ENCODE results near the gene NUDC. TPM values are rescaled to one million over a fixed set of nuclear protein-coding genes. Genes with fewer than 3 reads are reported as not detected.

Gene NUDC
- total and polyA plus RNA-seq, 2 of the 13 experiments (the other 11 are each of a cell fraction or from before 2014, with no cell fraction given), result 34.7 to 104 TPM

DNA sequence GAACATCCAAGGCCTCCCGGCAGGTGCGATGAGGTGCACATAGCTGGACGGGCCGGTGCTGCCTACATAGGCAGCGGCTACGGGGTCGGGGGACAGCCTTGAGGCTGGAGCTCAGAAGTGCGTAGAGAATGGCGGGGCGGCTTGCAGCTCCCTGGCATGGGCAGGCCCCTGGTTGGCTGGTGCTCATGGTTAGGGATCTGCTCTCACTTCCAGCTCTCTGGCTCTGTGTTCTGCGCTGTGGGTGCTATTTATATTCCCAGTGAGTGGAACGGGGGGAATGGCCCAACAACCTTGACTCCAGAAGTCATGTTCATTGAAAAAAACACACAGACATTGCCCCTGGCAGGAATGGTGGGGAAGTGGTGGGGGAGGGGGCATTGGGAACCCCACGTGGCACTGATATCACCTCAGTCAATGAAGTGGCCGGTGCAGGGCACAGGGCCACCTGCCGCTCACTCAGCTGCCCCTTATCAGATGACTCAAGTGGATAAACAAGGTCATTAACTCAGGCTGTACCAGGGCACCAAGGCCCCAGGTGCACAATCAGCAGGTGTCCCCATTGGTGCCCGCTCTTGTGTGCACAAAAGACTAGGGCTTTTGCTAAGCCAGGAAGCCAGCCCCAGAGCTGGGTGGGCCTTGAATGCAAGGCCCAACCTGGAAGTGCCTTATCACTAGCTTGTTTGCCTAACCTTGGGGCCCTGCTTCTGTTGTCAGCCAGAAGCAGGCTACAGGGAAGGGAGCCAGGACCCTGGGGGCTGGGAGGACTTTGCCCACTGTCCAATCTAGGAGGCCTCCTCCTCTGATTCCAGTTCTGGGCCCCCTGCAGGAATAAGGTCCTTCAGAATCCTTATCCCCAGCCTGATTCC is 7.6 kb upstream of the NUDC start, which contains the start of gene NR0B2 (continued):
- TF ChIP-seq, protein P1, sequence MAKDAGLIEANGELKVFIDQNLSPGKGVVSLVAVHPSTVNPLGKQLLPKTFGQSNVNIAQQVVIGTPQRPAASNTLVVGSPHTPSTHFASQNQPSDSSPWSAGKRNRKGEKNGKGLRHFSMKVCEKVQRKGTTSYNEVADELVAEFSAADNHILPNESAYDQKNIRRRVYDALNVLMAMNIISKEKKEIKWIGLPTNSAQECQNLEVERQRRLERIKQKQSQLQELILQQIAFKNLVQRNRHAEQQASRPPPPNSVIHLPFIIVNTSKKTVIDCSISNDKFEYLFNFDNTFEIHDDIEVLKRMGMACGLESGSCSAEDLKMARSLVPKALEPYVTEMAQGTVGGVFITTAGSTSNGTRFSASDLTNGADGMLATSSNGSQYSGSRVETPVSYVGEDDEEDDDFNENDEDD (CRISPR knock-in tag; IDR thresholded peaks at IDR 0.05; ENCODE audit: borderline replicate concordance), result peak; percentile 56; the same call in 1 of the 2 replicates
- TF ChIP-seq, protein P2, sequence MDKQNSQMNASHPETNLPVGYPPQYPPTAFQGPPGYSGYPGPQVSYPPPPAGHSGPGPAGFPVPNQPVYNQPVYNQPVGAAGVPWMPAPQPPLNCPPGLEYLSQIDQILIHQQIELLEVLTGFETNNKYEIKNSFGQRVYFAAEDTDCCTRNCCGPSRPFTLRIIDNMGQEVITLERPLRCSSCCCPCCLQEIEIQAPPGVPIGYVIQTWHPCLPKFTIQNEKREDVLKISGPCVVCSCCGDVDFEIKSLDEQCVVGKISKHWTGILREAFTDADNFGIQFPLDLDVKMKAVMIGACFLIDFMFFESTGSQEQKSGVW (CRISPR knock-in tag; IDR thresholded peaks at IDR 0.05; ENCODE audit: borderline replicate concordance), result peak; percentile 80; the same call in 1 of the 2 replicates
- TF ChIP-seq ATF7 (IDR thresholded peaks at IDR 0.05) (no peak), ATF7 (CRISPR knock-in tag; IDR thresholded peaks at IDR 0.05) (peak; percentile 97), FOXO1 (CRISPR knock-in tag; IDR thresholded peaks at IDR 0.05) (peak; percentile 99), ZNF607 (CRISPR knock-in tag; IDR thresholded peaks at IDR 0.05; ENCODE audit: borderline replicate concordance) (peak; percentile 83; the same call in 1 of the 2 replicates), ZNF335 (CRISPR knock-in tag; IDR thresholded peaks at IDR 0.05) (peak; percentile 97), ZNF614 (CRISPR knock-in tag; IDR thresholded peaks at IDR 0.05; ENCODE audit: borderline replicate concordance) (peak; percentile 88), KDM1A (CRISPR knock-in tag; IDR thresholded peaks at IDR 0.05) (peak; percentile 50; the same call in 1 of the 2 replicates), ZNF331 (CRISPR knock-in tag; IDR thresholded peaks at IDR 0.05) (peak; percentile 89), ONECUT2 (CRISPR knock-in tag; IDR thresholded peaks at IDR 0.05) (peak; percentile 64), ZNF878 (CRISPR knock-in tag; IDR thresholded peaks at IDR 0.05) (peak; percentile 99), NCOA2 (CRISPR knock-in tag; IDR thresholded peaks at IDR 0.05) (peak; percentile 99), SIX4 (CRISPR knock-in tag; IDR thresholded peaks at IDR 0.05) (no peak; the same call in none of the 2 replicates), TAF1 (CRISPR knock-in tag; IDR thresholded peaks at IDR 0.05) (peak; percentile 96), CC2D1A (CRISPR knock-in tag; IDR thresholded peaks at IDR 0.05) (no peak; the same call in 1 of the 2 replicates), HMGA1 (CRISPR knock-in tag; conservative IDR thresholded peaks at IDR 0.05) (no peak), NRL (CRISPR knock-in tag; IDR thresholded peaks at IDR 0.05; ENCODE audit: borderline replicate concordance) (peak; percentile 47; the same call in 1 of the 2 replicates)
- TF ChIP-seq, protein P3, sequence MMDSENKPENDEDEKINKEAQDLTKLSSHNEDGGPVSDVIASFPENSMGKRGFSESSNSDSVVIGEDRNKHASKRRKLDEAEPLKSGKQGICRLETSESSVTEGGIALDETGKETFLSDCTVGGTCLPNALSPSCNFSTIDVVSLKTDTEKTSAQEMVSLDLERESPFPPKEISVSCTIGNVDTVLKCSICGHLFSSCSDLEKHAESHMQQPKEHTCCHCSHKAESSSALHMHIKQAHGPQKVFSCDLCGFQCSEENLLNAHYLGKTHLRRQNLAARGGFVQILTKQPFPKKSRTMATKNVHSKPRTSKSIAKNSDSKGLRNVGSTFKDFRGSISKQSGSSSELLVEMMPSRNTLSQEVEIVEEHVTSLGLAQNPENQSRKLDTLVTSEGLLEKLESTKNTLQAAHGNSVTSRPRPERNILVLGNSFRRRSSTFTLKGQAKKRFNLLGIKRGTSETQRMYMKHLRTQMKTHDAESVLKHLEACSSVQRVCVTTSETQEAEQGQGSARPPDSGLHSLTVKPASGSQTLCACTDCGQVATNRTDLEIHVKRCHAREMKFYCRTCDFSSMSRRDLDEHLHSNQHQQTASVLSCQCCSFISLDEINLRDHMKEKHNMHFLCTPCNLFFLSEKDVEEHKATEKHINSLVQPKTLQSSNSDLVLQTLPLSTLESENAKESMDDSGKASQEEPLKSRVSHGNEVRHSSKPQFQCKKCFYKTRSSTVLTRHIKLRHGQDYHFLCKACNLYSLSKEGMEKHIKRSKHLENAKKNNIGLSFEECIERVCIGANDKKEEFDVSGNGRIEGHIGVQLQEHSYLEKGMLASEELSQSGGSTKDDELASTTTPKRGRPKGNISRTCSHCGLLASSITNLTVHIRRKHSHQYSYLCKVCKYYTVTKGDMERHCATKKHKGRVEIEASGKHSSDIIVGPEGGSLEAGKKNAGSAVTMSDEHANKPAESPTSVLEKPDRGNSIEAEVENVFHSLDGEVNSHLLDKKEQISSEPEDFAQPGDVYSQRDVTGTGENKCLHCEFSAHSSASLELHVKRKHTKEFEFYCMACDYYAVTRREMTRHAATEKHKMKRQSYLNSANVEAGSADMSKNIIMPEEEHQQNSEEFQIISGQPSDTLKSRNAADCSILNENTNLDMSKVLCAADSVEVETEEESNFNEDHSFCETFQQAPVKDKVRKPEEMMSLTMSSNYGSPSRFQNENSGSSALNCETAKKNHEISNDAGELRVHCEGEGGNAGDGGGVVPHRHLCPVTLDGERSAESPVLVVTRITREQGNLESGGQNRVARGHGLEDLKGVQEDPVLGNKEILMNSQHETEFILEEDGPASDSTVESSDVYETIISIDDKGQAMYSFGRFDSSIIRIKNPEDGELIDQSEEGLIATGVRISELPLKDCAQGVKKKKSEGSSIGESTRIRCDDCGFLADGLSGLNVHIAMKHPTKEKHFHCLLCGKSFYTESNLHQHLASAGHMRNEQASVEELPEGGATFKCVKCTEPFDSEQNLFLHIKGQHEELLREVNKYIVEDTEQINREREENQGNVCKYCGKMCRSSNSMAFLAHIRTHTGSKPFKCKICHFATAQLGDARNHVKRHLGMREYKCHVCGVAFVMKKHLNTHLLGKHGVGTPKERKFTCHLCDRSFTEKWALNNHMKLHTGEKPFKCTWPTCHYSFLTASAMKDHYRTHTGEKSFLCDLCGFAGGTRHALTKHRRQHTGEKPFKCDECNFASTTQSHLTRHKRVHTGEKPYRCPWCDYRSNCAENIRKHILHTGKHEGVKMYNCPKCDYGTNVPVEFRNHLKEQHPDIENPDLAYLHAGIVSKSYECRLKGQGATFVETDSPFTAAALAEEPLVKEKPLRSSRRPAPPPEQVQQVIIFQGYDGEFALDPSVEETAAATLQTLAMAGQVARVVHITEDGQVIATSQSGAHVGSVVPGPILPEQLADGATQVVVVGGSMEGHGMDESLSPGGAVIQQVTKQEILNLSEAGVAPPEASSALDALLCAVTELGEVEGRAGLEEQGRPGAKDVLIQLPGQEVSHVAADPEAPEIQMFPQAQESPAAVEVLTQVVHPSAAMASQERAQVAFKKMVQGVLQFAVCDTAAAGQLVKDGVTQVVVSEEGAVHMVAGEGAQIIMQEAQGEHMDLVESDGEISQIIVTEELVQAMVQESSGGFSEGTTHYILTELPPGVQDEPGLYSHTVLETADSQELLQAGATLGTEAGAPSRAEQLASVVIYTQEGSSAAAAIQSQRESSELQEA (CRISPR knock-in tag; IDR thresholded peaks at IDR 0.05; ENCODE audit: not compliant biosample characterization), result peak; percentile 77
- TF ChIP-seq, protein P4, sequence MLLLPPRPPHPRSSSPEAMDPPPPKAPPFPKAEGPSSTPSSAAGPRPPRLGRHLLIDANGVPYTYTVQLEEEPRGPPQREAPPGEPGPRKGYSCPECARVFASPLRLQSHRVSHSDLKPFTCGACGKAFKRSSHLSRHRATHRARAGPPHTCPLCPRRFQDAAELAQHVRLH (CRISPR knock-in tag; IDR thresholded peaks at IDR 0.05; ENCODE audit: borderline replicate concordance, low read depth), result peak; percentile 51

Data from HepG2 (cell line).